ENCODE results near the gene ITGB7.

ITGB7 gene

DNA sequence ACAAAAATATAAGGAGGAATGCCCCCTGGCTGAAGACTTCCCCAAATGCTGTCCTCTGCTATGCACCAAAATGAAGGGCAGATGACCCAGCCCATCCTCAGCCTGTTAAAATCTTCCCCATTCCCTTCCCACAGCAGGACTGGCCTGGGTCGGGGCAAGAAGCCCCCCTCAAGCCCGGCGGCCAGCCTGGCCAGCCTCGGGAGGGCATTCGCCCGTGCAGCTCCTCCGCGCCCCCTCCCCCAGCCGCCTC is 24.5 kb upstream of the ITGB7 start:
- no peak for DNase-seq

DNA sequence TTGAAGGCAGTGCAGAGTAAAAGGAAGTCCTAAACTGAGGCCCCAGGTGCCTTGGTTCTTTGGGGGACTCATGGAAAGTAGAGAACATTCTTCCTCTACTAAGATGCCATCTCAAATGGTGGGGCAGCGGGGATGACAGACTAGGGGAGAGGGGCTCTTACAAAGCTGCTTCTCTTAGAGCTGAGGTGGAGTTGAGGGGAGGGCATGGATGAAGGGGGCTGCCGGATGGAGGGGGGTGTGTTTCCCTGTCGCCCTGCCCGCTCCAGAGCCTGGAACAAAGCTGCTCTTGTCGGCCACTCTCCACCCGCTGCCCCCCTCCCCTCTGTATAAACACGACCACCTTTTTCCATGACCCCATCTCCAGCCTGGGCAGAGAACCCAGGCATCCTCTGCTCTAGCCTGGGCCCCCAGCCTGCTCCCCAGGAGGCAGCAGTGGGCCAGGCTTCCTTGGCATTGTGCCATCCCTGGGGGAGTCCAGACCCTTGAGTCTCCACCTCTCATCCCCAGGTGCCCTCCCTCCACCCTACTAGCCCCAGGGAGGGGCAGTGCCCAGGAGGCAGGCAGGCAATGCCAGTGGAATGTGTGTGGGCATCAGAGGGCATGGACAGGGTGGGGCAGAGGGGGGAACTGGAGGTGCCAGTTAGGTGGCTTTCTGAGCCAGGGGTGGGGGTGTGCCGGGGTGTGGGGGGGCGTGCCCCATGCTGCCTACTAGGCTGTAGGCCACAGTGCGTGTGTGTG is 23.2 kb upstream of the ITGB7 start:
- no peak for DNase-seq

DNA sequence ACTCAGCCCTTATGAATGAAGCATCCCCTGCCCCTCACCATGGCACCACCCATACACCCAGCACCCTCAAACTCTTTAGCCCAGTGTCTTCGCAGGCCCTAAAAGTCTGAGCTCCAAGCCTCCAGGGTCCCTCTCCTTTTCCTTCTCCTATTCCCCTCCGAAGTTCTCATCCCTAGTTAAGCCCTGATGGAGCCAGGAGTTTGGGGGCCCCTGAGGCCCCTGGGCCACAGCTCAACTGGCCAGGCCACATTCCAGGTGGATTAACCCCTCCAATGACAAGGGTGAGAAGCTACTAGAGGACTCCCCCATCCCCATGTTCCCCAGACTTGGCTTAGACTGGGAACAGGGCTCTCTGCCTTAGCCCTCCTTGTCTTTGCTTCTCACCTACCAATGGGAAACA is 22.4 kb upstream of the ITGB7 start:
- DNase-seq = no peak

DNA sequence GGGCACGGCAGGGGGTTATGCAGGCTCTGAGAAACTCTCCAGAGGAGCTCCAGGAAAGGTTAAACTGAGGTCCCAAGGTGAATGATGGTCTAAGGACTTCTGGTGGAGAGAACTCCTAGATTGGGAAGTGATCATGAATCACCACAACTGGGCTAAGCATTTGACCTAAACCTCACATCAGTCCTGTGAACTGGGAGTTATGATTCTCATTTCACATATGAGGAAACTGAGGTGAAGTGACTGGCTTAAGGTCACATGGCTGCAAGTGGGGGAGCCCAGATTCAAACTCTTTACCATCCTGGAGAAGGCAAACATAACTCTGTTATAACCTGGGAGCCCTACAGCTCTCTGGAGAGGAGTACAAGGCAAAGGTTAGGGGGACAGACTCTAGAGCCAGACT is 20.8 kb upstream of the ITGB7 start:
- DNase-seq = no peak

DNA sequence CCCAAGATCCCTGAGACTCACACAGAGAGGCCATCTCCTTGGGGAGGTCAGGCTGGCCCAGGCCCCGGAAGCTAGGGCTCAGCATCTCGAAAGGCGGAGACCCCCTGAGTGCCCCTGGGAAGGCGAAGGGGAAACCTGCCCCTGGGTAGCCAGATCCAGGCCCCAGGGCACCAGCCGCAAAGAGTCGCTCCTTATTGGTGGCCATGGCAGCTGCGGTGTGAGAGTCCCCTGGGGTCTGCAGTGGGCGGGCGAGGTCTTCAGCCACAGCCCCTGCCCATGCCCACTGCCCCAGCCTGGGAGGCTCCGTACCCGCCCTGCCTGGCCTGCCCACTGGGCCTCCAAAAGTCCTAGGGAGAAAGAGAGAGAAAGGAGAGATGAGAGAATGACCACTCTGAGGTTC is 20.3 kb upstream of the ITGB7 start:
- DNase-seq = no peak

DNA sequence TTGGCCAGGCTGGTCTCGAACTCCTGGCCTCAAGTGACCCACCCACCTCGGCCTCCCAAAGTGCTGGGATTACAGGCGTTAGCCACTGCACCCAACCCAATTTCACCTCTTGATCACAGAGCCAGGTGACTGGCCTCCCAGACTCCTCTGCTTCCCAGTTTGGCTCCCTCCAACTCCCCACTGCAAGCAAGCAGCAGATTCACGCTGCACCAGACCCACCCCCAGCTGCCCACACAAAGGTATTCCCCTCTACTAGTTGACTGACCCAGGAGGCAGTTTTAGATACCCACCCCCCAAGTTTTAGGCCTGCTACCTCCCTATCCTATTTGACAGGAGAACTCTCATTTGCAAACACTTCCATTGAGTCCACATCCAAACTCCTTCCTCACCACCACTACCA is 19.8 kb upstream of the ITGB7 start:
- no peak for DNase-seq

DNA sequence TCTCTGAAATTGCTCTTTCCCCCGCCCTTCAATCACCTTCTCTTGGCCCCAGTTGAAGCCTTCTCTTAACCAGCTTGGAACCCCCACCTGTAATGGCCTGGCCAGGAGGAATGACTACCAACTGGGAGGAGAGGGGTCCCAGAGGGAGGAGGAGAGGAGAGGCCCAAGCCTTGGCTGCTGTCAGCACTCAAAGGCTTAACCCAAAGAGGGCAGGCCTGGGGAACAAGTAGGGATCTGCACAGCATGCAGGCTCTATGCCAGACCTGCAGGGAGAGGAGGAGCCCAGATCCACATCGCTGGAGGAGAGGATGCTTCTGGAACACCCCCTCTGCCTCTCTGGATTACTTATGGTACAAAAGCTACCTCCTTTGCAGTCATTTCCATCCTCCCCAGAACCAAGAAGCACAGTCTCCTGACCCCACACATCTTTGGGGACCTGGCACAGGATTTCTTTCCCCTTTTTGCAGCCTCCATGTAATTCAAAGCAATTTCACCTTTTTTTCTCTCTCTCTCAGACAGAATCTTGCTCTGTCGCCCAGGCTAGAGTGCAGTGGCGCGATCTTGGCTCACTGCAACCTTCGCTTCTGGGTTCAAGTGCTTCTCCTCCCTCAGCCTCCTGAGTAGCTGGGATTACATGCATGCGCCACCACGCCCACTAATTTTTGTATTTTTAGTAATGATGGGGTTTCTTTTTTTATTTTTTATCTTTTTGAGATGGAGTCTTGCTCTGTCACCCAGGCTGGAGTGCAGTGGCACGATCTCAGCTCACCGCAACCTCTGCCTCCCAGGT is 18.8 kb upstream of the ITGB7 start:
- DNase-seq = no peak

DNA sequence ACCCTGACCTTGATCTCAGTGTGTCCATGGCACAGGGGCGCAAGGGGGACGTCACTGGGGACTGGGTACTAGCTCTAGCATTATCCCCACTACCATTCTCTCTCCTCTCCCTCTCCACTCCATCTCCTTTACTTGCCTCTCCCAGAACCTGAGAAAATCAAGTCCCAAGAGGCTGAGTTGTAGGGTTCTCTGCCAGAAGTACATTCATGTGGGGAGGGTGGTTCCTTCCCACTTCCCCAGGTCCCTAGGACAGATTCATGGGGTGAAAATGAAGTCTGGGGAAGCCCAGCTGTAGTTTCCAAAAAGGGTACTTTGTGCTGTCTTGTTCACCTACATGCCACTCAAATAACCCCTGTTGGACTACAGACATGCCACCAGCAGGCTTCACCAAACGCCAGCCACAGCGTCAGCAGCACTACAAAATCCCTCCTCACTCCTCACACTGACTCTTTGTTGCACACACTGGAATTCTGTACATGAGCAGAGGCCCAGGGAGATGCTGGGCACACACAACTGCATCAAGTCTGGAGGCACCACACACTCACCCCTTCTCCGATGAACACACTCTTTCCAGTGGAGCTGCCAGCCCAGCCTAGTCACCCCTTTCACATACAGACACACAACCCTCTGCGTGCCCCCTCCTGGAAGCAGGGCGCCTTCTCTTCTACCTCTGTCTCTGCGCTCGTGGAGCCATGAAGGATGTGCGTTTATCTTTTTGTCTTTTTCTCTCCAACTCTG is 18.0 kb upstream of the ITGB7 start:
- no peak for DNase-seq

DNA sequence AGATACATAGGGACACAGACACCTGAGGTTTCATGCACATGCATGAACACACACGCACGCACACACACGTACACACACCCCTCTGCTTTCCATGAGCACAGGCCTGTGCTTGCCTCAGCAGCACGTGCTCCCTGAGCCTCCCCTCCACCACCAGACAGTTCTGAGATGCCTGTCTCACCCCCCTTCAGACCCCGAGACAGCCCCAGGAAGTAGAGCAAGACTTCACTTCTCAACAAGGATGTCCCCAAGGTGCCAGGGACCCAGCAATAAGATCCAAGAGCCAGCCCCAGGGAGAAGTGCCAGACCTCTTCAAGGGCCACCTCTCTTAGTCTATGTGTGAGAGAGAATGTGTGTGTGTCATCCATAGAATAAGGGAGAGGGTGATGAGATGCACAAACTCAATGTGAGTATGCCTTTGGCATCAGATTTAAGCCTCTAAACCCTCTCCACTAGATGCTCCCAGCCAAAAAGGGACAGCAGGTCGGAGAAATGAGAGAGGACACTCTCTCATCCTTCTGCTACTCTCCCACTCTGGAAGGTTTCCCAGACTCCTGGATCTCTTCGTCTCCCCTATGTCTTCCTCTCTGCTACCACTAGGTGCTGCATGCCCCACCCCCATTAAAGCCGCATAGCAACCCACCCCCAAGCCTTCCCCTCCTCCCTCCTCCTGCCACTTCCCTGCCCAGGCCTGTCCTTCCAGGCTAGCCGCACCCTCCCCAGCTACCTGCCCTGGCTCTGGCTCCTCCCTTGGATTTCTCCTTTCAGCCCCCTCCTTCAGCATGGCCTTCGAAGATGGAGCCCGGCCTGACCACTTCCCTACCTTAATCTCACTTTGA is 17.2 kb upstream of the ITGB7 start:
- peak; percentile 86 for DNase-seq

DNA sequence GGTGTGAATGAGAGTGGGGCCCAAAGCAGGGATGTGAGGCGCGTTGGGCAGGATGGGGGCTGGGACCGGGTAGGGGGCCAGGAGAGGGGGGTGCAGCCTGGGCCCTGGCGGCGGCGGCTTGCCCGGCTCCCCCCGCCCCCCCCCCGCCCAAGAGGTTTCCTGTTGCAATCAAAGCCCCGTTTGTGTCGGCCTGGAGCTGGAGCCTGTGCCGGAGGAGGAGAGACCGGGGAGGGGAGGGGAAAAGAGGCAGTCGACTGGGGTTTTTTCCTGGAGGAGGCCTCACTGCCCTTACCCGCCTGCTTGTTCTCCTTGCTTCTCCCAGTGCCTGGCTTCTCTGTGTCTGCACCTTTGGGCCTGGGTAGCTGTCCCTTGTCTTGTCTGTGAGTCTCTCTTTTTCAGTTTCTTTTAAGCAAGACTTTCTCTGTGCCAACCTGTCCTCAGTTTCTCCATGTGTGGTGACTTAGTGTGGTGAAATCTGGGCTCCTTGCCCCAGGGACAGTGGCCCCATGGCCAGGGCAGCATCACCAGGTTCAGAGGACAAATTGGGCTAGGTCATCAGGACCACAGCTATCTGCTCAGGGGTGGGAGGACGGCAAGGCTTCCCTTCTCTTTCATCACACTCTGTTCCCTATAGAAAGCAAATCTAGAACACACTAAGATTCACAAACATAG is 16.5 kb upstream of the ITGB7 start:
- DNase-seq = no peak

DNA sequence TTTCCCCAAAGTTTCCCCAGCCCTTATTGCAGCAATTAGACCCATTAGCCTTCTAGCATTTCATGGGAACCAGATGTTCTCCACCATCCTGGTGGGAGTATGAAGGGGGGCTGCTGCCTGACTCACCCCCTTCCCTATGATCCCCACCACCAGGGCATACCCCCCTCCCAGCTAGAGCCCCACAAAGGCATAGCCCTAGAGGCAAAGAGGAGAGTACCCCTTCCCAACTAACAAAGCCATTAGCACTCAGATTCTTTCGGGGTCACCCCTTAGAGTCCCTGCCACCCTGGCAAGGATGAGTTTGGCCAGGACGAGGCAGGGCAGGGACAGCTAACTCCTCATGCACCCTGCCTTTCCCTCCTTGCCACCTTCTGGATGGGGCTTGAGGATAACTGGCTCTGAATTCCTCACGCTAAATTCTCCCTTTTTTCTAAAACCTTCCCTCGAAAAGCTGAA is 15.8 kb upstream of the ITGB7 start:
- no peak for DNase-seq

DNA sequence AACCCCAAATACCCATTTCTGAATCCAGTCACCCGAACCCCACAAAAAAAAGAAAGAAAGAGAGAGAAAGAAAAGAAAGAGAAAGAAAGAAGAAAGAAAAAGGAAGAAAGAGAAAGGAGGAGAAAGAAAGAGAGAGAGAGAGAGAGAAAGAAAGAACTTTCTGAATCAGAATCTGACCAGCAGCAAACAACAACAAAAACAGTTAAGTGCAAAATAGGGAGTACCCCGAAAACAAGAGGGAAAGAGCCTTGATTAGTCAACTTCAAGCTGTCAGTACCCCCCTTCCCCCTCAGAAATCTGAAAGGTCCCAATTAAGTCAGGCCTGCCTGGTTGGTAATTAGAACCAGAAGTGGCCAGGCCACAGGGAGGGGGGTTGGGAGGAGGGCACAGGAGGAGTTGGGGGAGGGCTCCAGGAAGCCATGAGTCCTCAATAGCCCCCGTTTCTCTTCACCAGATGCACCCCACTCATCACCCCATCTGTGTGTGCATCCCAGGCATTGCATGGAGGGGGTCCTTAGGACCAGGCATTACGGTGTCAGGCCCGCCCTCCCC is 15.2 kb upstream of the ITGB7 start:
- DNase-seq = no peak

DNA sequence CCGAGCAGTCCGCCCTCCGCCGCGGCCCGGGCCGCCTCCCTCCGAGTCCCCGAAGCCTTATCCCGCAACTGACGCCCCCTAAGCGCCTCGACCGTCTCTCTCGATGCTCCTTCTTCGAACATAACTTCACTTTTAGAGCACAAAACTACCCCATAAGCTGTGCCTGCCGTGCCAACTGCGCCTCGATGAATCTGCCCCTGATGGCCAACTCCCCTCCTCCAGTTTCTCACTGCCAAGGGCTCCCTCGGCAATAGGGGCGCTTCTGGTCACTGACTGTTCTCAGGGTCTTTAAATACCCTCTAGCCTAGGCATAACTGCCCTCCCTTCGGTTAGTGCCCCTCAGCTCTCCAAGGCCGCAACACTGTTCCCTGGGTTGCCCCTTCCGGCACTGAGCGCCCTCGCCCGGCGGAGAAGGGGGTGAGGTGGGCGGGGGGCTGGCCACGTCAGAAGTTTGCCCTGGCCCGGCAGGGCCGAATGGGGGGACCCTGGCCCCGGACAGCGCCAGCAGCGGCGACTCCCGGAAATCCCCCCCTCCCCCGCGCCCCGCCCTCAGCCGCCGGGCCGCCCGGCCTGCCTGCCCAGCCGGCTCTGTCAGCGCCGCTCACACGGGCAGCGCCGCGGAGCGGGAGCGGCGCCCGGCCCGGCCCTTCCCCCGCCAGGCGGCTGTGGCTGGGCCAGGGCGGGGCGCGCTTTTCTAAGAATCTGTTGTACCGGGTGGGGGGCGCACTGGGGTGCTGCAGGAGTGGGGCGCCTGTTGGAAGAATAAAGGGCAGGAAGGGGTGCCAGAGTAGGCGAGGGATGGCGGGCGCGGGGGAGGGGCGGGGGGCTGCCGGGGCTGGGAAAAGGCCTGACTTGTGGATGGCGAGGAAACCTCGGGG is 14.4 kb upstream of the ITGB7 start:
- DNase-seq = no peak

DNA sequence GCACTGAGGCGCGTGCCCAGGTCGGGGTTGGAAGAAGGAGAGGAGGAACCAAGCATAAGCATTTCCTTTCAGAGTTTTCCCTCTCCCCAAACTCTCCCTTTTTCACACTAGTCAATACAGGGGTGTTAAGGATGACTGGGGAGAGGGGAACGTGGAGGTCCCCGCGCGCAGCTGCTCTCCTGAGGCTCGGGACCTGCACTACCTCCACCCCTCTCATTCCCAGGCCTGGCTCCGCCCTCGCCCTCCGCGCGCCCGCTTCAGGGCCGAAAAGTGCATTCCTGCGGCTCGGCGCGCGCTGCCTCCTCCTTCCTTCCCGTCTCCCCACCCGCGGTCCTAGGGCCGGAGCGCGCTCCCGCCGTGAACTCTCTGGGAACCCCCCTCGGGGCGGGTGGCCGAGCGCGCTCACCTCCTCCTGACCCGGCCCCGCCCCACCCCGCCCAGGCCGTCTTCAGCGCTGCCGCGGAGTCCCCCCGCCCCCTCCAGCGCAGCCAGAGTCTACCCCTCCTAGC is 13.7 kb upstream of the ITGB7 start:
- peak; percentile 90 for DNase-seq

DNA sequence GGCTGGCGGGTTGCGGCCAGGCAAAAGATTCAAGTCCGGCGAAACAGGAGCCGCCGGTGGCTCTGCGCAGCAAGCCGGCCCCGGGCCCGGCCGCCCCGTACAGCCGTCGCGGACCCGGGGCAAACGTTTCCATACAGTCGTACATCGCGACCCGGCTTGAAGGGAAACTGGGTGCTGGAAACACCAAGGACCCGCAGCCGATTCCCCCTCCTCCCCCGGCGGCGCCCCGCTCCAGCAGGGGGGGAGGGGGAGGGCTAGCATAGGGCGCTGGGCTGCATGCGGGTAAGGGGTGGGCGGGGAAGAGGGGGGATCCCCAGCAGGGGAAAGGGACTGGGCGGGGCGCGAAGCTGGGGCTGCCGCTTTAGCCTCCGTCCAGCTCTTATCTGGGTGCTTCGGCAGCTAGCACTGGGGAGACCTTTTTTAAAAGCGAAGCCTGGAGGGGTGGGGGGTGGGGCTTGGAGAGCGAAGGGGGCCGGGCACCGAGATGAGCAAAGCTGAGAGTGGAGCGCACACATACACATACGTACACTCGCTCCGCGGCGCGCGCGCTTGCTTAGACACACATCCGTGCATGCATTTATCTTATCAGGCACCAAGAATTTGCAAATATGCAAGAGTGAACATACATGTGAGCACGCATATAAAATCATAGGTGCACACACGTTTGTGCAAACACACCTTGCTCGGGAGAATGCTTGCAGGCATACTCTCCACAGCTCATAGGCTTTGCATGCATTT is 13.1 kb upstream of the ITGB7 start:
- peak; percentile 84 for DNase-seq

DNA sequence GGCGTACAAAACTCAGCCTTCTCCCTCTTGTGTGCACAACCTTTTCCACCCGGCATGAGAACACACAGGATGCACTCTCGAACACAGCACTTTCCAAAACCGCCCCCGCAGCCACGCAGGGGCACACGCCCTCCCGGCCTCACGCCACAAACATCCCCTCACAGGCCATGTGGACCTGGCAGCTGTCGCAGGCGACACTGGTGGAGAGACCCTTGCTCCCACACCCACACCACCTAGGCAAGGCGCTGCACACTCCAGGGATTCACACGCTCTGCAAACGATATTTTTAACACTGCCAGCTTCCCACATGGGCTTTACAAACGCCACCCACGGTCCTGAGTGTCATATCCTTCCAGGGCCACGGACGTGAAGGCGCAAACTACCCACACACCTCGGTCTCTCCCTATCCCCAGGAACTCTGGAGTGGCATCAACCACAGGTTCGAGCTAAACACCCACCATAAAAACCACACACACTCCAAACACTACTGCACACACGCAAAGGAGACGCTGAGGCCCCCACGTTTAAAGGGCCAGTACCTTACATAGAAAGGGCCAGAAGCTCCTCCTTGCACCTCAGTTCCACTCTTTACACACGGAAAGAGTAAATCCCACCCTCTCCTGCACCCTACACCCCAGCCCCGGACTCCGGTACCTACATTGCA is 12.4 kb upstream of the ITGB7 start:
- no peak for DNase-seq

DNA sequence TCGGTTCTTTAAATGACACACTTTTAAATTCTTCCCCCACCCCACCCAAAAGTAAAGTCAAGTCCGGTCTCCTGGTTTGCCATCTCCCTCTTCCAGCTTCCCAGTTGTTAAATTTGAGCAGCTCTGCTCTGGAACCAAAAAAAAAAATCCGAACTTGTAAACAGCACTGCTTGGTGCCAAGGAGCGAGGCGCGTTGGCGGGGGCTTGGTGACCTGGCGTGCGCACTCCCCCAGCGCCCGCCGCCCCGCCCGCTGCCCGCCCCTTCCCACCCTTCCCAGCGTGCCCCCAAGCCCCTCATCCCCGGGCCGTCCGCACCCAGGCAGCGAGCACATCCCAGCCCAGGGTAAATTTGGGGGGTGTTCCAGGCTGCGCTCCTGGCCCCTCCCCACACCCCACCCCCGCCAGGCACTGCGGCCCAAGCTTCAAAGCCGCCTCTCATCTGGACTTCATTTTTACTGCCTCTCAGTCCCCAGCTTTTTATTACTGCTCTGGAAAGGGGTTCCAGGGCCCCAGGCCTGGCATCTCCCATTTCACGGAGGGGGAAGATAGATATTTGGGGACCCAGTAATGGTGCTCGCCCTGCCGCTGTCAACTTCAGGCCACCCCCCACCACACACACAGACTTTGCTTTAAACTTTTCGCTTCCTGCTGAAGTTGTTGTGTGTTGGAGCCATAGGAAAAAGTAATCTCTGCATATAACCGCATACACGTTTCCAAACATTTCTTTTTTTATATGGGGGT is 11.7 kb upstream of the ITGB7 start:
- no peak for DNase-seq

DNA sequence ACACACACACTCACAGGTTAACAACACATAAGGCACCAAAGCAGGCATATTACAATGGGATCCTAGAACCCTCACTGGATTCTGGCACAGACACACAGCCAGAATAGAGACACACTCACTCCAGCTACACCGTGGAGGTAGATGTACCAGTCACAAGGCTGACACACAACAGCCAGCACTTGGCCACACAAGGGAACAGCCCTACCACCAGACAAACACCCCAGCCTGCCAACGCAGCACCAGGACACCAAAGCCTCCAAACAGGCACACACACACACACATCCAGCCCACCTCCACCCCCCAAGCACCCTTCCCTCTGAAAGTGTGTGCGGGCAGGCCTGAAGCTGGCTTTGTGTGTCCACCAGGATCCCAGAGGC is 10.9 kb upstream of the ITGB7 start:
- no peak for DNase-seq
